ENCODE measurements around the gene CDC42BPB. TPM values are rescaled to one million over a fixed set of nuclear protein-coding genes. Genes with fewer than 3 reads are reported as not detected.
"Not testable (repeated sequence)": the region's sequence is repeated elsewhere in the genome, so short reads cannot be mapped to it uniquely, and the experiment has no call there.

Gene CDC42BPB
- polyA plus RNA-seq, 1 of the 3 experiments (the other 2 are of a cell fraction): 61.6 TPM

DNA sequence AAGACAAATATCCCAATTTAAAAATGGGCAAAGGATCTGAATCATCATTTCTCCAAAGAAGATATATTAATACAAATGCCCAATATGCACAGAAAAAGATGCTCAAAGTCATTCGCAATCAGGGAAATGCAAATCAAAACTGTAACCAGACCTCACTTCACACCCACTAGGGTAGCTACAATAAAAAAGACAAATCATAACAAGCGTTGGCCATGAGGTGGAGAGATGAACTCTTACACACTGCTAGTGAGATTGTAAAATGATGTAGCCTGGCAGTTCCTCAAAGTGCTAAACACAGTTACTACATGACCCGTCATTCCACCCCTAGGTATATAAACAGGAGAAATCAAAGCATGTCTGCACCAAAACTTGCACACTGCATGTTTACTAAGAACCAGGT is 30.4 kb downstream of the CDC42BPB start:
- Histone ChIP-seq H3K79me2 (ENCODE audit: insufficient read depth) (peaks cover 100% of the 10 kb centered on the region), H3F3A (replicated peaks; ENCODE audit: insufficient read depth) (peaks cover 27% of the 10 kb centered on the region), H3K4me3 (ENCODE audit: low read depth in 2 of 2, low read length in 1 of 2) (no peak overlapping the region), H3K9ac (no peak overlapping the region), H3K36me3 (replicated peaks in 1 of 2; ENCODE audit: control insufficient read depth in 1 of 2, insufficient read depth in 2 of 2, low read length in 1 of 2) (no peaks in the 10 kb centered on the region), H3K27ac (ENCODE audit: low read depth in 2 of 2, low read length in 1 of 2) (no peak overlapping the region), H3K4me1 (ENCODE audit: control insufficient read depth in 1 of 2, insufficient read depth in 2 of 2, low read depth in 1 of 2, low read length in 1 of 2) (peaks cover 22 to 36% of the 10 kb centered on the region in 2 experiments; a peak in 2 of 4 replicates), H3K27me3 (ENCODE audit: insufficient read depth) (no peaks in the 10 kb centered on the region), H2AFZ (ENCODE audit: low read depth) (no peak overlapping the region), H3K9me2 (no peaks in the 10 kb centered on the region), H4K20me1 (ENCODE audit: insufficient read depth) (peaks cover 80% of the 10 kb centered on the region), H3K9me3 (no peaks in the 10 kb centered on the region), H3K4me2 (no peak overlapping the region)
- no peak for DNase-seq
- WGBS (ENCODE audit: low lambda C conversion rate): 95% methylated on average over 3 of the region's 3 CpGs
- TF ChIP-seq FOXM1 (IDR thresholded peaks at IDR 0.05; ENCODE audit: low read depth) (no peak), PBX3 (IDR thresholded peaks at IDR 0.05) (no peak), IRF3 (IDR thresholded peaks at IDR 0.05; ENCODE audit: low read depth, low read length) (no peak), EP300 (IDR thresholded peaks at IDR 0.05; ENCODE audit: borderline replicate concordance in 1 of 2, low read depth in 1 of 2, low read length in 1 of 2) (no peak), YY1 (IDR thresholded peaks at IDR 0.05; ENCODE audit: low read depth) (no peak), MAX (IDR thresholded peaks at IDR 0.05; ENCODE audit: low read depth) (no peak), NFIC (IDR thresholded peaks at IDR 0.05; ENCODE audit: borderline replicate concordance) (no peak)
- ChIA-PET POLR2A (no interaction called here), CTCF (interaction anchor here (1.7 kb wide), 1 partner anchor 10 kb away, joined by 4 read pairs; no protein-coding TSS in a partner anchor)

DNA sequence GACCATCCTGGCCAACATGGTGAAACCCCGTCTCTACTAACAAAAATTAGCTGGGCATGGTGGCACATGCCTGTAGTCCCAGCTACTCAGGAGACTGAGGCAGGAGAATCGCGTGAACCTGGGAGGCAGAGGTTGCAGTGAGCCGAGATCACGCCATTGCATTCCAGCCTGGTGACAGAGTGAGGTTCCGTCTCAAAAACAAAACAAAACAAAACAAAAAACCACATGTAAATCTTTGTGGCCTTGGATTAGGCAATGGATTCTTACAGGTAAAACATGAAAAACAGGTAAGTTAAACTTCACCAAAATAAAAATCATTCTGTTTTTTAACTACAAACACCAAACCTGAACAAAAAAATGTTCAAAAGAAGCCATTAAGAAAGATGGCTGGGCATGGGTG is 31.2 kb downstream of the CDC42BPB start:
- Histone ChIP-seq H4K20me1 (ENCODE audit: insufficient read depth) (peaks cover 80% of the 10 kb centered on the region), H3K79me2 (ENCODE audit: insufficient read depth) (peaks cover 100% of the 10 kb centered on the region), H3F3A (replicated peaks; ENCODE audit: insufficient read depth) (peaks cover 27% of the 10 kb centered on the region), H3K4me1 (ENCODE audit: control insufficient read depth in 1 of 2, insufficient read depth in 2 of 2, low read depth in 1 of 2, low read length in 1 of 2) (peaks cover 23 to 37% of the 10 kb centered on the region in 2 experiments; a peak in 2 of 4 replicates)
- H3K9ac ChIP-seq; H3K27ac ChIP-seq (ENCODE audit: low read depth in 2 of 2, low read length in 1 of 2); H3K9me3 ChIP-seq; H3K36me3 ChIP-seq (replicated peaks in 1 of 2; ENCODE audit: control insufficient read depth in 1 of 2, insufficient read depth in 2 of 2, low read length in 1 of 2); POLR2A ChIA-PET; H3K27me3 ChIP-seq (ENCODE audit: insufficient read depth); H3K4me3 ChIP-seq (ENCODE audit: low read depth in 2 of 2, low read length in 1 of 2); H2AFZ ChIP-seq (ENCODE audit: low read depth); H3K9me2 ChIP-seq; DNase-seq; H3K4me2 ChIP-seq: not testable (repeated sequence)
- WGBS (ENCODE audit: low lambda C conversion rate): 93% methylated on average over 6 of the region's 6 CpGs
- CTCF ChIA-PET: interaction anchor here (1.7 kb wide), 1 partner anchor 10 kb away, joined by 4 read pairs; no protein-coding TSS in a partner anchor

- H3K9ac ChIP-seq: peak overlapping the region; percentile 72
- no peak; the same call in 1 of the 2 replicates for TF ChIP-seq TCF12 (IDR thresholded peaks at IDR 0.05)
- TF ChIP-seq ELF1 (IDR thresholded peaks at IDR 0.05): peak; percentile 55
- TF ChIP-seq PBX3 (IDR thresholded peaks at IDR 0.05): no peak
- no peak for TF ChIP-seq TEAD4 (IDR thresholded peaks at IDR 0.05; ENCODE audit: borderline replicate concordance, insufficient read depth)
- no peak for TF ChIP-seq EZH2phosphoT487 (IDR thresholded peaks at IDR 0.05; ENCODE audit: borderline replicate concordance, low read depth)
- no peak for TF ChIP-seq NFIC (IDR thresholded peaks at IDR 0.05; ENCODE audit: borderline replicate concordance)
- TF ChIP-seq RFX5 (IDR thresholded peaks at IDR 0.05; ENCODE audit: low read length): no peak
- TF ChIP-seq FOSL2 (IDR thresholded peaks at IDR 0.05; ENCODE audit: borderline replicate concordance, low read depth): 0 out of 2 replicates have a peak, but pooled peaks have one; percentile 4
- no peak for TF ChIP-seq SMC3 (IDR thresholded peaks at IDR 0.05; ENCODE audit: low read depth, low read length)
- TF ChIP-seq GABPA (IDR thresholded peaks at IDR 0.05; ENCODE audit: low read depth): peak; percentile 61
- TF ChIP-seq FOXJ3 (CRISPR knock-in tag; IDR thresholded peaks at IDR 0.05): no peak
- no peak for TF ChIP-seq MAX (IDR thresholded peaks at IDR 0.05; ENCODE audit: low read depth)
- TF ChIP-seq RAD21 (IDR thresholded peaks at IDR 0.05; ENCODE audit: low read length): no peak
- TF ChIP-seq TAF1 (IDR thresholded peaks at IDR 0.05; ENCODE audit: borderline replicate concordance, low read depth, low read length): no peak; the same call in 1 of the 2 replicates
These were observed 33.4 kb downstream of the CDC42BPB start for GRCh38 chr14:103023881-103024473.

More at GRCh38 chr14:103023881-103024473, 33.4 kb downstream of the CDC42BPB start:
- WGBS (ENCODE audit: low lambda C conversion rate): 40% methylated on average over 15 of the region's 15 CpGs
- 0 out of 2 replicates have a peak overlapping the region, but pooled peaks have one; percentile 59 for H2AFZ ChIP-seq (ENCODE audit: low read depth)
- H3K9me3 ChIP-seq: no peaks in the 10 kb centered on the region
- H3K9me2 ChIP-seq: no peaks in the 10 kb centered on the region
- POLR2A ChIA-PET: no interaction called here
- peak overlapping the region; percentile 88 for H3K4me2 ChIP-seq
- CTCF ChIA-PET: interaction anchor here (1.6 kb wide), 1 partner anchor 33 kb away, joined by 6 read pairs; the partner anchor contains the start of gene CDC42BPB
- H3K79me2 ChIP-seq (ENCODE audit: insufficient read depth): peaks cover 100% of the 10 kb centered on the region
- peak; percentile 61 for DNase-seq
- H3K27me3 ChIP-seq (ENCODE audit: insufficient read depth): no peaks in the 10 kb centered on the region
- peak overlapping the region; percentile 24 to 60; a peak in 3 of 4 replicates for H3K4me3 ChIP-seq (ENCODE audit: low read depth in 2 of 2, low read length in 1 of 2)
- no peaks in the 10 kb centered on the region for H3K36me3 ChIP-seq (replicated peaks in 1 of 2; ENCODE audit: control insufficient read depth in 1 of 2, insufficient read depth in 2 of 2, low read length in 1 of 2)
- H3K27ac ChIP-seq (ENCODE audit: low read depth in 2 of 2, low read length in 1 of 2): peak overlapping the region; percentile 63 to 89
- peaks cover 13 to 37% of the 10 kb centered on the region in 2 experiments; a peak in 2 of 4 replicates for H3K4me1 ChIP-seq (ENCODE audit: control insufficient read depth in 1 of 2, insufficient read depth in 2 of 2, low read depth in 1 of 2, low read length in 1 of 2)
- H3F3A ChIP-seq (replicated peaks; ENCODE audit: insufficient read depth): peaks cover 27% of the 10 kb centered on the region
- peaks cover 80% of the 10 kb centered on the region for H4K20me1 ChIP-seq (ENCODE audit: insufficient read depth)
